Gastroesophageal sphincter (tissue), 4 donors: Measurements from ENCODE around the gene CCDC97. TPM values are rescaled to one million over a fixed set of nuclear protein-coding genes. Genes with fewer than 3 reads are reported as not detected.

Experiments used
- ATAC-seq: fragments of 150-250 bp; one replicate; pipeline ENCODE4 v1.9.1; 2016; ENCODE audit warnings: mild to moderate bottlenecking, moderate library complexity
- H3K27ac ChIP-seq, 4 donors: fragments of 200-600 bp; sonication (generic) in 3 of 4; 1 replicate in 3 of 4; 2 replicates in 1 of 4; pipeline ENCODE4 v1.5.1; 2016 to 2019
- H3K27me3 ChIP-seq: fragments of 200-600 bp; sonication (generic); one replicate; pipeline ENCODE4 v1.5.1; 2019
- H3K36me3 ChIP-seq, 2 donors: fragments of 200-600 bp; sonication (generic); one replicate each; pipeline ENCODE4 v1.5.1; 2019; ENCODE audit warnings: control low read depth in 1 of 2
- H3K4me1 ChIP-seq, 3 donors: fragments of 200-600 bp; sonication (generic); 1 replicate in 2 of 3; 2 replicates in 1 of 3; pipeline ENCODE4 v1.5.1; 2016 to 2019; ENCODE audit warnings: control low read depth in 2 of 3
- H3K4me3 ChIP-seq, 2 donors: fragments of 200-600 bp; sonication (generic); one replicate each; pipeline ENCODE4 v1.5.1; 2019; ENCODE audit warnings: mild to moderate bottlenecking in 1 of 2, moderate library complexity in 1 of 2
- H3K9me3 ChIP-seq, 3 donors: fragments of 200-600 bp; sonication (generic); one replicate each; pipeline ENCODE4 v1.5.1; 2017 to 2019; ENCODE audit warnings: control low read depth in 2 of 3
- CTCF ChIP-seq, 4 experiments: fragments of 200-600 bp in 2 of 4; fragments of 450-650 bp in 2 of 4; sonication (generic) in 1 of 4; IDR thresholded peaks; one replicate each; pipeline ENCODE4 v1.5.1; 2017 to 2019; ENCODE audit warnings: antibody characterized with exemption in 4 of 4, mild to moderate bottlenecking in 2 of 4, moderate library complexity in 2 of 4
- EP300 ChIP-seq: sonication (generic); formaldehyde crosslinking; IDR thresholded peaks from one replicate; pipeline ENCODE4 v1.6.1; 2017; ENCODE audit warnings: antibody characterized with exemption, mild to moderate bottlenecking
- POLR2A ChIP-seq, 2 donors: fragments of 450-650 bp; IDR thresholded peaks; one replicate each; pipeline ENCODE4 v1.6.1; 2017; ENCODE audit warnings: antibody characterized with exemption in 2 of 2, mild to moderate bottlenecking in 2 of 2, moderate library complexity in 1 of 2
- POLR2AphosphoS5 ChIP-seq: sonication (generic); formaldehyde crosslinking; IDR thresholded peaks from one replicate; pipeline ENCODE4 v1.6.1; 2017; ENCODE audit warnings: antibody characterized with exemption
- WGBS, 2 donors: methylation state at CpG; one replicate each; pipeline ENCODE4 v1.1.5; 2018; ENCODE audit warnings: low coverage in 1 of 2; 5-methylcytosine and 5-hydroxymethylcytosine counted together
- total RNA-seq, 4 donors: library from RNA; depleted of rRNA; stranded (reverse); fragments of >200 nt; gene quantifications; one replicate each; pipeline ENCODE4 v1.1.0, GENCODE V29; 2016

CCDC97 gene
- 10 to 100 TPM; 11.6 to 18.9 (median 15.9) TPM for total RNA-seq

GRCh38 chr19:41310033-41310831, at the start of gene CCDC97:
CCDC97 (plus strand) TSS chr19:41310172; CDS start chr19:41310311, 139 bp downstream.
- TF ChIP-seq POLR2AphosphoS5: peak; percentile 72
- no peak for TF ChIP-seq EP300
- peak in 1 of 4 experiments; percentile 15 for TF ChIP-seq CTCF (IDR thresholded peaks at IDR 0.05)
- TF ChIP-seq POLR2A (IDR thresholded peaks at IDR 0.05): peak; percentile 56 to 58
- Histone ChIP-seq H3K27me3 (no peaks in the 10 kb centered on the region), H3K4me3 (peak within 1 kb of the TSS; percentile 76 to 82), H3K36me3 (peaks cover 0 to 64% of the 10 kb centered on the region in 2 donors), H3K27ac (peak within 1 kb of the TSS; percentile 80 to 97 (median 92)), H3K9me3 (no peaks in the 10 kb centered on the region), H3K4me1 (peaks cover 2 to 63% (median 25%) of the 10 kb centered on the region in 3 donors)
- peak; percentile 85 for ATAC-seq
- WGBS, 2 donors: 0% methylated on average over 9 to 19 of the region's 47 CpGs

GRCh38 chr19:41261474-41262190, 48.3 kb upstream of the CCDC97 start:
- TF ChIP-seq POLR2AphosphoS5 (no peak), EP300 (no peak), POLR2A (IDR thresholded peaks at IDR 0.05) (no peak), CTCF (IDR thresholded peaks at IDR 0.05) (no peak)
- Histone ChIP-seq H3K27me3 (no peaks in the 10 kb centered on the region), H3K4me1 (peaks cover 3 to 25% (median 14%) of the 10 kb centered on the region in 3 donors), H3K36me3 (peaks cover 0 to 45% of the 10 kb centered on the region in 2 donors), H3K9me3 (no peaks in the 10 kb centered on the region), H3K27ac (peak overlapping the region; percentile 45 to 98 (median 97)), H3K4me3 (peak overlapping the region; percentile 36 to 67)
- no peak for ATAC-seq
- 51 to 55% methylated on average over 8 to 10 of the region's 10 CpGs for WGBS, 2 donors

- TF ChIP-seq EP300: no peak
- peak; percentile 93 for TF ChIP-seq POLR2AphosphoS5
- TF ChIP-seq POLR2A (IDR thresholded peaks at IDR 0.05): peak; percentile 81 to 86
- Histone ChIP-seq H3K27me3 (no peaks in the 10 kb centered on the region), H3K27ac (peak overlapping the region; percentile 97 to 99 (median 98)), H3K4me3 (peak overlapping the region; percentile 67 to 74), H3K4me1 (peaks cover 4 to 41% (median 27%) of the 10 kb centered on the region in 3 donors), H3K9me3 (no peaks in the 10 kb centered on the region), H3K36me3 (peaks cover 0 to 37% of the 10 kb centered on the region in 2 donors)
- WGBS, 2 donors: 0% methylated on average over 9 to 27 of the region's 46 CpGs
- ATAC-seq: peak; percentile 8
These were observed 46.7 kb upstream of the CCDC97 start for GRCh38 chr19:41263042-41263849.

GRCh38 chr19:41263850-41264580, 46.0 kb upstream of the CCDC97 start, which contains the start of gene HNRNPUL1:
HNRNPUL1 (plus strand) TSS chr19:41264372; CDS start chr19:41264504, 132 bp downstream.
- ATAC-seq: peak; percentile 90
- Histone ChIP-seq H3K36me3 (peaks cover 0 to 37% of the 10 kb centered on the region in 2 donors), H3K27ac (peak within 1 kb of the TSS; percentile 98 to 99 (median 98)), H3K4me1 (peaks cover 4 to 43% (median 27%) of the 10 kb centered on the region in 3 donors), H3K4me3 (peak within 1 kb of the TSS; percentile 86 to 91), H3K9me3 (no peaks in the 10 kb centered on the region), H3K27me3 (no peaks in the 10 kb centered on the region)
- TF ChIP-seq EP300 (no peak), CTCF (IDR thresholded peaks at IDR 0.05) (peak in 2 of 4 experiments; percentile 38 to 44), POLR2AphosphoS5 (peak; percentile 72), POLR2A (IDR thresholded peaks at IDR 0.05) (peak in 1 of 2 donors; percentile 31)
- 0 to 1% methylated on average over 7 to 14 of the region's 55 CpGs for WGBS, 2 donors
